ENCODE data around the gene MAF.

MAF gene

DNA sequence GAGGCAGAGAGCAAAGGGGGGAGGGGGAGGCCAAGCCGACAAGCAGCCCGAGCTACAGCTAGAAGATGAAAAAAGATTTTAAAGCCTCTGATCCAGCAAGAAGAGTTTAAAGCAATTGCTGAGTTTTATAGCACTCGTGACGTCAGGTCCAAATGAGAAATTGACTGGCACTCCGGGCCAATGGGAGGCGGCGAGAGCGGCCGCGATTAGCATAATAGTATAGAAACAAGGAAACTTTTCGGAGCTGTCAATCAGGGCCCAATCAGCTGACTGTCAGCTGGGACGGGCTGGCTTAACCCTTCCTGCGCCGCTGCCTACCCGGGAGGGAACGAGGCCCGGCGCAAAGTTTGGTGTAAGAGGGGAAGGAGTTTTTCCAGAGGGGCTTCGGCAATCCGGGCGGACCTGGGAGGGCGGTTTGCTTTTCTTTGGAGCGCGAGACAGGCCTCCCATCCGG, at the start of gene MAF:
TSS of gene MAF (minus strand) at position 100 of the 454 bp plus-strand sequence. CDS start 835 bp downstream, outside the sequence.
- peak; percentile 92 for DNase-seq

DNA sequence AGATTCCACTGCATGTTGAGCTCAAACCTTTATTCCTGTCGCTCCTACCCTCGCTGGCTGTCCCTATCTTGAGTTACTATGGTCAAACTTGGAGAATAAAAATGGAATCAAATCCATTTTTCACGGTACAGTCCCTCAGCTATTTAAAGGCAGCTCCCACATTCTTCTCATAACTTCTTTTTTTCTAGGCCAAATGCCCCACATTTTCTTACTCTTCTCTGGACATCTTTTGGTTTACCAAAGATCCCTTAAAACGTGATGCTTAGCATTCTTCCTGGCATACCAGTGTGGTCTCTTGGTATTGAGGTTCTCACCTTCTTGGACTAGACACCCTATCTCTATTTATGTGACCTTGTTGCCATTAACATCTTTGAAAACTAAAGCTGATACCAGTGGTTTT, 48.3 kb upstream of the MAF start:
- no peak for DNase-seq

DNA sequence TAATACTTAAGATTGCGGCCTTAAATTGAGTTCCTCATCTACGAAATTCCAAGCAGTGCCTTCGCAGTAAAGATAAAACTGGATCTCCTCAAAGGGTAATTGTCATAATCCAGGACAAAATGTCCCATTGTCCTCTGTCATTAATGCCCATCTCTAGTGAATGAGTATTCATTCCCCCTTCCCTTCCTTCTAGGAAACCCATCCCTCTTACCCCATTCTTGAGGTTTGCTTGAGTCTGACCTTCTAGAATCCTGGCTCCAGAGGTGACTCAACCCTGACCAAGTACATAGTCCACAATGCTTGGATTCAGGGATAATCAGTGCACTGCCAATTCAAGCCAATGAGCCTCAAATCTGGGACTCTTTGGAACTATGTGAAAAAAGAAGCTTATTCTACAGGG, 47.0 kb upstream of the MAF start:
- no peak for DNase-seq

GRCh38 chr16:79645701-79646100, 45.2 kb upstream of the MAF start:
- no peak for DNase-seq

DNA sequence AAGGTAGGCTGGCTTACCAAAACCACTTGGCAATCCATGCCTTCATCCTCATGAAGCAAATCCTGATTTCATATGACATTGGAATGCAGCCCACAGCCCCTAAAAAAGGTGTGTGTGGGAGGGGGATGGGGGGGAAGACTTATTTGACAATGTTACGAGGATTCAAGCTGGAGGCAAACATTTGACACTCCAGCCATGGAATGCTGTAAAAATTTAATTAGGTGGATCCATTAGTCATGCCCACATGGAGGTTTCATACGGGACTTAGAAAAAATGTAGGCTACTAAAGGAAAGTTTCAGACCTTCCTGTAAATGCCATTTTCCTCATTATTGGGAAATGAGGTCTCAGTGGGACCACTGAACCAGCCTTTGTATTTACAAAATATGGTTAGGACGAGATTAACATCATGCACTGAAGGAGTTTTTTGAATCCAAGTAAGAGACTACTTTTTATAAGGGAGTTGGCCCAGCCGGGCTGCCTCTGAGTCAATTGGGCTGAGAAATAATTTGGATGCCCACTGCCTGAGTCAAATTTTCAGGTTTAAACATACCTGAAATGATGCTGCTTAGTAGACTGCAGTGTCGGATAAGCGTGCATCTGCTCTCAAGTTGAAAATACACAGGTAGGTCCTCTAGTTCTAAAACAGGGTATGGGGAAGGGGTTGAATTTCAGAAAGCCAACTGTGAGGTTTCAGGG, 44.6 kb upstream of the MAF start:
- DNase-seq = no peak

- no peak for DNase-seq
Measured at GRCh38 chr16:79642652-79643051, 42.1 kb upstream of the MAF start.

DNA sequence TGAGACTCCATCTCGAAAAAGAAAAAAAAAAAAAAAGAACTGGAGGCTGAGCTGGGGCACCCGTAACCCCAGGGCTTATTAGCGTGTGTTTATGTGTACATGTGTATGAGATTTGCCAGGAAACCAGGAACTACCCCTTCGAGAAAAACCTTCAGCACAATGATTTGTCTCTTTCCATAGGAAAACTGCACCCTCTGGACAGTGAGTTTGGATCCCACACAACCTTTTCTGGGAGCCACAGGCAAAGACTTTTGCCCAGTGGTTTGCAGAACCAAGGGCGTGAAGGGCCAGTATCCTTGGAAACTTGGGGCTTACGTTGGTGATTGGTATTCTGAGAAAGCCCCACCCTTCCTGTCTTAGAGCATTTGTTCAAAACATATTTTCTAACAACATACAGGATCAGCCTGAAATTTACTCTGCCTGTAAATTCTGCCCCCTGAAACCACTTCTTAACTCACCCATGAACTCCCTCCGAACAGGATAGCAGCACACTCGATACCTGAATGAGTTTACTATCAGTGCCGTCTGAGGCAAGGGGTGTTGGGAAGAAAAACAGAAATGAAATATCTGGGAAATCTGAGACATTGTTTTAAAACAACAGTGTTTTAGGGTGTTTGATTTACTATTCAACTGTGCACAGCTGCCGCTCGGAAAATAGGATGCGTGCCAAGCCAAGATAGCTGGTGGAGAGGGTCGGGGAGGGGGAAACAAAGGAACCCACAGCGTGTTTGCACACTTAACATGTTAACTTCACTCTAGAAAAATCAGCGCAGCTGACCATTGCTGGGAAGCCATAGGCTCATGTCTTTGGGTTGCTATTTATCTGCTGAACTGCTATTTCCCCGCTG, 40.2 kb upstream of the MAF start:
- DNase-seq = peak; percentile 81

- peak; percentile 15 for DNase-seq
Measured at GRCh38 chr16:79639576-79640311, 39.2 kb upstream of the MAF start.

DNA sequence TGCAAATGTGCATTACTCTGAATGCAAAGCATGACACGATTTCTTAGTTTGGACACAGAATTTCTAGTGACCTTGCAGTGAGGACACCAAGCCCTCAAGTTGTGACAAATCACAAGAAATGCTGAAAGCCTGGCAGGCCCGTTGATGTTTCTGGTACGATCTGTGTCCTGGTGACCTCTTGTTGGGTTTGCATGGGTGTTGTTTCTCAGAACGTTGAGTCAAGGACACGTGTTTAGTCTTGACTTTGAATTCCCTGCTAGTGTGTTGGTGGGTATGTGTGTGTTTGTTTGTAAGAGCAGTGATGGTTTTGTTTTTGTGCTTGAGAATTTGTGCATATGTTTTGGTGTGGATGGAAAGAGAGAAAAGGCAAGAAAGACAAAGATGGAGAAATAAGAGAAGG, 37.8 kb upstream of the MAF start:
- no peak for DNase-seq

DNA sequence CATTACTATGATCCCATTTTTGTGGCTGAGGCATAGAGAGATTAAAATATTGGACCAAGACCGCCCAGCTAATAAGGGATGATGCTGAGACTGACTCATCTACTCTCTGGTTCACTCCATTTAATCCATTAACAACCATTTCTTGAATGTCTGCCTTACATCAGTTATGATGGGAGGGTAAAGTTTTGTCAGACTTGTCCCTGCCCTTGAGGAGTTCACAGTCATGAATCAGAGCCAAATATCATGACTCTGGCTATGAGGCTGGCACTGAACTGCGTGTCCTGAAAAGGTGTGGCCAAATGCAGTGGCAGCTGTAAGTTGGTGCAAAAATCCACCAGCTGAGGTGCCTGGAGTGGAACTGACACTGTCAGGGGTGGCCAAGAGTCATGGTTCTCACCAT, 35.0 kb upstream of the MAF start:
- no peak for DNase-seq

GRCh38 chr16:79634298-79634697, 33.8 kb upstream of the MAF start:
- no peak for DNase-seq

DNA sequence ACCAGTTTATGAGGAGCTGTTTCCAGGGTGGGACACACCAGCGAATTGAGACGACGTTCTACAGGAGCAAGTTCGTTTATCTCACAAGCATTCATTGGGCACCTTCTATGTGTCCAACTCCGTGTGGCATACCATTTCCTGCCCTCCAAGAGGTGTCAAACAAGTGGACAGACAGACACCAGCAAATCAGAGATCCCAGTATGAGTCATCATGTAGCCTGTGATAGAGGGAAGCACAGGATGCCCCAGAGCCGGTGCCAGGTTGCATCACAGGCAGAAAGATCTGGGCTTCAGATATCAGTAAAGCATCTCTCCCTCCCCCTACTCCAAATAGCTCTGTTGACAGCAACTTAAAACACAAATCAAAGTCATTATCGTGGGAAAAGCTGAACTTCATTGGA, 31.8 kb upstream of the MAF start:
- DNase-seq = no peak

DNA sequence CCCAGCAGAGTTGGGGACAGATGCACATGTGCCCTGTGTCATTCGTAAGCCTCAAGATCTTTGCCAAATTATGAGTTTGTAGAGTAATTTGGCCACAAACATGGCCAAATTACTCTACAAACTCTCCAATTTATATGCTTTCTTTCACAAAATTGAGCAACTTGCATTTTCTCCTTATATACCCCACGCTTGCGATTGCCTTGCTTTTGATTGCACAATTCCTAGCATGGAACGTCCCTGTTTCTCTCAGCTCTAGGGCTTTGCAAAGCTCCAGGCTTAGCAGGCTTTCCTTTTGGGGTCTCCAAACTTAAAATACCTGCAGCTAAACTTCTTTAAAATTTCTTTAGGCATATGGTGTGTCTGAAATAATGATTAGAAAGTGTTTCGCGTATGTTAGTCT, 28.5 kb upstream of the MAF start:
- DNase-seq = no peak

GRCh38 chr16:79628501-79628975, 28.0 kb upstream of the MAF start:
- no peak for DNase-seq

DNA sequence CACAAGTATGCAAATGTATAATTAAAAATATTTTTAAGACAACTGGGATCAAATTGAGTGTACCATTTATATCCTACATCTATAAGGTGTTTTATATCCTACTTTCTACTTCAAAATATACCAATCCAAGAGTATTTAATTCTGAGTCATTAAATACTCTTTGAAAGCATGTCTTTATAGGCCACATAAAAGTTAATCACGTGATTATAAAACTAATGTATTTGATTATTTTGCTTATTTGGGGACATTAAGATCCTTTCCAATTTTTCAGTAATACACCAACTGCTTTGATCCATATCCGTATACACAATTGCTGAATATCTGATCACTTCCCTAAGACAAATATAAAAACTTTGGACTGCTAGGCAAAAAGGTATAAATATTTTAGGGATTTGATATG, 26.6 kb upstream of the MAF start:
- DNase-seq = no peak

- DNase-seq = no peak
Measured at GRCh38 chr16:79625738-79626137, 25.2 kb upstream of the MAF start.

GRCh38 chr16:79623824-79624223, 23.3 kb upstream of the MAF start:
- no peak for DNase-seq

- DNase-seq = no peak
Measured at GRCh38 chr16:79623062-79623461, 22.5 kb upstream of the MAF start.

- DNase-seq = no peak
Measured at GRCh38 chr16:79621027-79621426, 20.5 kb upstream of the MAF start.

DNA sequence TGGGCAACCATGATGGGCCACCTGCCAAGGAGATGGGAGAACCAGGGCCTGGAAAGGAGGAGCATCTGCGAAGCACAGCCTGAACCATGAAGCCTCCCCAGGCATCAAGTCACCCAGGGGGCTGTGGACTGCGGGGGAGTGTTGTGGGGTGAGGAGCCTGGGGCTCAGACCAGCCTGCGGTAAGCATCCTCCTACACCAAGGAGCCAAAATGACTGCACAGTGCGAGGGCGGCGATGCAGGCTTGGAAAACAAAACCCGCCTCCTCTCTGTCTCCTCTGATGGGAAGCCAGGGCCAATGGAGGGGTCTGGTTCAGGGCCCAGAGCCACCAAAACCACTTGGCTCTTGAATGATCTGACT, 18.1 kb upstream of the MAF start:
- no peak for DNase-seq

DNA sequence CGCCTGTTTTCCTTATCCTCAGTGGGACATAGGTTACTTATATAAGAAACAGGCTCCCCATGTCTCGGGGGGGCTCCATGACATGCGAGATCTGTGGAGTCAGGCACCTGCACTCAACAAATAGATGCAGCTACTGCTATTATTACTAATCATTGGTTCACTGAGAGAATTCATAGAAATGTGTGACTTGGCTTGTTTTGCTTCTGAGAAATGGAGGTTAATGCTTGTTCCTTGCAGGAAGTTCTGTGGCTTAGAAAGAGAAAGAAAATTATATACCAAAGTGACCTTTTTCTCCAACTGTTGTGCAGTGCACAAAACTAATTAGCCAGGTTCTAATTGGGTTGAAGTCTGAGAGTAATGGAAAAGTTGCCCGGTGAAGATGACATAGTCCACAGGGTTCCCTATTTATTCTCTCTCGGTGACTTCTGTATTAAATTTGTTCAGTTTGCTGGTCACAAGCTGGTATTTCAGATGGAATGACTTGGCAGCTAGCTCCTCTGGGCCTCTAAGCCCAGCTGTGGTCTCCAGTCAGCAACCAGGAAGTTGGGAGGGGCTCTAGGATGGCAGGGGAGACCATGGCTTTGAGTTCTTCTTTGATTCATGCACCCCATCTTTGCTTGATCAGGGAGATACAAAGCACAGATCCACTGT, 17.6 kb upstream of the MAF start:
- no peak for DNase-seq

GRCh38 chr16:79613009-79613408, 12.5 kb upstream of the MAF start:
- DNase-seq = no peak

DNA sequence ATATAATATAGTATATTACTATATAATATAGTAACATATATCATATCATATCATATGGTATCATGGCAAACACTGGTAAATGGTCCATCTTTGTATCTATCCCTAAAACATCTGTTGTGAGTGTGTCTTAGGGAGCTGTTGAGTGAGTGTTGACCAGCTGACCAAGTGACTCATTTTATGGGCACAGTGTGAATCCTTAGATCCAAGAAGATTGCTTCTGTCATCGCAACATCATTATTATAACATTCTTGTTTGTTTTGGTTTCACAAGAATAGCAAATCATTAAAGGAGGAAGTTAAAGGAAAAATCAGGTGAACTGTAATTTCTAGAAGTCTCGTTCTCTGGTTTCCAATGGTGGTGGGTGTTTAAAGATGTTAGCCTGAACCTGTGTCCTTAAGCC, 11.7 kb upstream of the MAF start:
- no peak for DNase-seq

Measured in DMS153 (cell line).